ENCODE data around the gene CLIP1.

- TF ChIP-seq POLR2A (IDR thresholded peaks at IDR 0.05) (no peak), POLR2AphosphoS5 (IDR thresholded peaks at IDR 0.05; ENCODE audit: insufficient read depth in 1 of 2, low read depth in 1 of 2) (no peak), CTCF (IDR thresholded peaks at IDR 0.05) (no peak)
Observed at GRCh38 chr12:122460061-122460460, 37.6 kb upstream of the CLIP1 start.

Measured in vagina (tissue), 2 donors.